ENCODE results near the gene COL5A2.

COL5A2 gene

DNA sequence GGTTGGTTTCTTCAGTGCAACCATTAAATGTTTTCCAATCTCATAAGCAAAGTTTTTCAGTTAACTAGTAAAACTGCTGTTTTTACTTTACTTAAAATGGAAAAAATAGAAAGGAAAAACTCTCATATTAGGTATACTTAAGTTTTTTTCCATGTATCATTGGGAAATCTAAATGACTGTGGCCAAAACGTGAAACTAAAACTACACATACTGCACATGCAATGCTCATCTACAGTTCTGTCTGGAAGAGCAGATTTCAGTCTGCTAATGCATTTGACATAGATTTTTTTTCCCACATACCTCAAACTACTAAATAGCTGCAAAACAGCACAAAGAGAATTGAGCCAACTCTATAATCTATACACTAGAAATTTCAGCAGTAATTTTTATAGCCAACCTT is 62.6 kb downstream of the COL5A2 start:
- H3K4me3 ChIP-seq (replicated peaks; ENCODE audit: low read depth, low read length), result no peak overlapping the region
- TF ChIP-seq, protein P1, sequence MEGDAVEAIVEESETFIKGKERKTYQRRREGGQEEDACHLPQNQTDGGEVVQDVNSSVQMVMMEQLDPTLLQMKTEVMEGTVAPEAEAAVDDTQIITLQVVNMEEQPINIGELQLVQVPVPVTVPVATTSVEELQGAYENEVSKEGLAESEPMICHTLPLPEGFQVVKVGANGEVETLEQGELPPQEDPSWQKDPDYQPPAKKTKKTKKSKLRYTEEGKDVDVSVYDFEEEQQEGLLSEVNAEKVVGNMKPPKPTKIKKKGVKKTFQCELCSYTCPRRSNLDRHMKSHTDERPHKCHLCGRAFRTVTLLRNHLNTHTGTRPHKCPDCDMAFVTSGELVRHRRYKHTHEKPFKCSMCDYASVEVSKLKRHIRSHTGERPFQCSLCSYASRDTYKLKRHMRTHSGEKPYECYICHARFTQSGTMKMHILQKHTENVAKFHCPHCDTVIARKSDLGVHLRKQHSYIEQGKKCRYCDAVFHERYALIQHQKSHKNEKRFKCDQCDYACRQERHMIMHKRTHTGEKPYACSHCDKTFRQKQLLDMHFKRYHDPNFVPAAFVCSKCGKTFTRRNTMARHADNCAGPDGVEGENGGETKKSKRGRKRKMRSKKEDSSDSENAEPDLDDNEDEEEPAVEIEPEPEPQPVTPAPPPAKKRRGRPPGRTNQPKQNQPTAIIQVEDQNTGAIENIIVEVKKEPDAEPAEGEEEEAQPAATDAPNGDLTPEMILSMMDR (IDR thresholded peaks at IDR 0.05; ENCODE audit: low read length, missing control alignments), result no peak
- DNase-seq (ENCODE audit: low read depth), result peak; percentile 34

- TF ChIP-seq, protein P1 (IDR thresholded peaks at IDR 0.05; ENCODE audit: low read length, missing control alignments), result no peak
- no peak for DNase-seq (ENCODE audit: low read depth)
- H3K4me3 ChIP-seq (replicated peaks; ENCODE audit: low read depth, low read length), result no peak overlapping the region
Observed at GRCh38 chr2:189116087-189116486, 63.5 kb downstream of the COL5A2 start.

- H3K4me3 ChIP-seq (replicated peaks; ENCODE audit: low read depth, low read length), result no peak overlapping the region
- peak; percentile 67 for DNase-seq (ENCODE audit: low read depth)
- TF ChIP-seq, protein P1 (IDR thresholded peaks at IDR 0.05; ENCODE audit: low read length, missing control alignments), result peak; percentile 11
Observed at GRCh38 chr2:189115126-189115525, 64.4 kb downstream of the COL5A2 start.

GRCh38 chr2:189113963-189114362 is 65.6 kb downstream of the COL5A2 start:
- no peak for DNase-seq (ENCODE audit: low read depth)
- TF ChIP-seq, protein P1 (IDR thresholded peaks at IDR 0.05; ENCODE audit: low read length, missing control alignments), result no peak
- no peak overlapping the region for H3K4me3 ChIP-seq (replicated peaks; ENCODE audit: low read depth, low read length)

GRCh38 chr2:189111063-189111715 is 68.4 kb downstream of the COL5A2 start:
- TF ChIP-seq, protein P1 (IDR thresholded peaks at IDR 0.05; ENCODE audit: low read length, missing control alignments), result no peak
- DNase-seq (ENCODE audit: low read depth), result no peak
- H3K4me3 ChIP-seq (replicated peaks; ENCODE audit: low read depth, low read length), result no peak overlapping the region

DNA sequence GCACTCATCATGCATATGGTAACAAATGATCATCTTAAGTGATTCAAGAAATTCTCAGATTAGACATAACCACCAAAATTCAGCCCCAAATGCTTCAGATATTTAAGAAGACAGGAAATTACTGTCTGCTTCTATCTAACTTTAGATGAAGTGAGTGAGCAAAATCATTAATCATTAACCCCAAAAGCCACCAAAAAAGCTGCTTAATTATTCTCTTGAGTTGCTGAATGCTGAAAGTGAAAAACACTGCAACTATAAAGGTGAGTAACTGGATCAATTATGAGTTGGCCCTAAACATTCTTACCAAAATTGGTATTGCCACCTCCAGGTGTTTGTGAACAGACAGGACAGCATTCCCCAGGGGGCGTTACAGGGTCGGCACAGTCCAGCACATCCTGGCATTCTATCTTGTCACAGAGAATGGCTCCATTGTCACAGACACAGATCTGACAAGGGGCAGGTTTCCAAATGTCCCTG is 69.6 kb downstream of the COL5A2 start:
- TF ChIP-seq, protein P1 (IDR thresholded peaks at IDR 0.05; ENCODE audit: low read length, missing control alignments), result no peak
- no peak for DNase-seq (ENCODE audit: low read depth)
- no peak overlapping the region for H3K4me3 ChIP-seq (replicated peaks; ENCODE audit: low read depth, low read length)

- DNase-seq (ENCODE audit: low read depth), result peak; percentile 61
- TF ChIP-seq, protein P1 (IDR thresholded peaks at IDR 0.05; ENCODE audit: low read length, missing control alignments), result no peak
- H3K4me3 ChIP-seq (replicated peaks; ENCODE audit: low read depth, low read length), result no peak overlapping the region
Observed at GRCh38 chr2:189104934-189105333, 74.6 kb downstream of the COL5A2 start.

All from fibroblast of pulmonary artery (primary cell).